NB4 (cell line): Measurements from ENCODE around the gene GLOD4.

Experiments used
- DNase-seq: peaks from one replicate; pipeline ENCODE4 v3.0.0; 2010; ENCODE audit warnings: low read depth
- H3K4me3 ChIP-seq: one replicate; pipeline ENCODE4 v1.5.1; 2011; ENCODE audit warnings: mild to moderate bottlenecking, low read depth, low read length, moderate library complexity
- CTCF ChIP-seq: IDR thresholded peaks from one replicate; pipeline ENCODE4 v1.5.1; 2012; ENCODE audit warnings: low read depth, low read length
- MAX ChIP-seq: IDR thresholded peaks from 2 replicates; pipeline ENCODE4 v1.6.1; 2011; ENCODE audit warnings: low read depth, low read length
- MYC ChIP-seq: IDR thresholded peaks from 2 replicates; pipeline ENCODE4 v1.6.1; 2011; ENCODE audit warnings: low read depth, low read length
- POLR2A ChIP-seq: IDR thresholded peaks from 2 replicates; pipeline ENCODE4 v1.6.1; 2011; ENCODE audit warnings: mild to moderate bottlenecking; ENCODE audit not compliant: insufficient read length; ENCODE audit errors: extremely low read depth

GLOD4 gene

GRCh38 chr17:720706-721539 is 61.2 kb downstream of the GLOD4 start:
- no peak for DNase-seq
- no peak overlapping the region for H3K4me3 ChIP-seq
- TF ChIP-seq POLR2A (no peak), MAX (no peak), MYC (no peak), CTCF (no peak)

DNA sequence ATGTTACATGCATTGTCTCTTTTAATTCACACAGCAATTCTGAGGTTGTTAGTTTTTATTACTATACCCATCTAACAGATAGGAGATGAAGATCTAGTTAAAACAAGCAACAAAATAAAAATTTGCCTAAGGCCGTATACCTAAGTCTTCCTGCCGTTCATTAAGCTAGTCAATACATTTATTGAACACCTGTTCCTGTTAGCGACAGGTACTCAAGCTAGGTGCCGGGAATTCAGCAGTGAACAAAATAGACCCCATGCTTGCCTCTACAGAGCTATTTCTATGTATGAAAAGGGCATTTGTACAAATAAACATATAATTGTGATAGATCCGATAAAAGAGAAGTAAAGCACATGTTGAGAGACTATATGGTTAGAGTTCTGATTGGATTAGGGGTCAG is 64.0 kb downstream of the GLOD4 start:
- DNase-seq: no peak
- TF ChIP-seq MAX (no peak), POLR2A (no peak), MYC (no peak), CTCF (no peak)
- H3K4me3 ChIP-seq: no peak overlapping the region
